Left ventricle myocardium inferior (tissue), 1 donor: ENCODE results near the gene TFDP2. TPM values are rescaled to one million over a fixed set of nuclear protein-coding genes. Genes with fewer than 3 reads are reported as not detected.

ENCODE experiments used
- DNase-seq: peaks from one replicate; pipeline ENCODE4 v3.0.0-alpha.2; 2020
- H3K27ac ChIP-seq: fragments of 200-600 bp; replicated peaks from 2 replicates; pipeline ENCODE4 v1.8.0; 2021
- H3K27me3 ChIP-seq: fragments of 200-600 bp; 2 replicates; pipeline ENCODE4 v1.8.0; 2021; ENCODE audit warnings: low read depth
- H3K36me3 ChIP-seq: fragments of 200-600 bp; 2 replicates; pipeline ENCODE4 v1.8.0; 2021
- H3K4me1 ChIP-seq: fragments of 200-600 bp; 2 replicates; pipeline ENCODE4 v1.8.0; 2021
- H3K4me3 ChIP-seq: fragments of 200-600 bp; 2 replicates; pipeline ENCODE4 v1.8.0; 2021; ENCODE audit warnings: mild to moderate bottlenecking, moderate library complexity
- H3K9me3 ChIP-seq: fragments of 200-600 bp; replicated peaks from 2 replicates; pipeline ENCODE4 v1.8.0; 2021
- intact Hi-C: fragments of 100-400 bp; cut with micrococcal nuclease; formaldehyde crosslinking; loops from one replicate; pipeline ENCODE4 v1.11.0; 2022
- total RNA-seq: library from RNA; stranded (reverse); fragmentation: NEBNext Ultra II Directional; extraction: Animal tissue kit (Norgen Biotek cat#: 25700); gene quantifications from one replicate; pipeline ENCODE4 v1.2.1, GENCODE V29; 2021
- TF ChIP-seq, protein P1 (sequence below): fragments of 200-600 bp; IDR thresholded peaks from 2 replicates; pipeline ENCODE4 v1.8.0; 2021; ENCODE audit warnings: antibody characterized with exemption, mild to moderate bottlenecking, borderline replicate concordance
- donor health status: DM: no; HTN: yes; CAD: no; lungs with severe emphysema.

The TFDP2 gene
- total RNA-seq, 1 donor from 2014 or later = 67.1 TPM

DNA sequence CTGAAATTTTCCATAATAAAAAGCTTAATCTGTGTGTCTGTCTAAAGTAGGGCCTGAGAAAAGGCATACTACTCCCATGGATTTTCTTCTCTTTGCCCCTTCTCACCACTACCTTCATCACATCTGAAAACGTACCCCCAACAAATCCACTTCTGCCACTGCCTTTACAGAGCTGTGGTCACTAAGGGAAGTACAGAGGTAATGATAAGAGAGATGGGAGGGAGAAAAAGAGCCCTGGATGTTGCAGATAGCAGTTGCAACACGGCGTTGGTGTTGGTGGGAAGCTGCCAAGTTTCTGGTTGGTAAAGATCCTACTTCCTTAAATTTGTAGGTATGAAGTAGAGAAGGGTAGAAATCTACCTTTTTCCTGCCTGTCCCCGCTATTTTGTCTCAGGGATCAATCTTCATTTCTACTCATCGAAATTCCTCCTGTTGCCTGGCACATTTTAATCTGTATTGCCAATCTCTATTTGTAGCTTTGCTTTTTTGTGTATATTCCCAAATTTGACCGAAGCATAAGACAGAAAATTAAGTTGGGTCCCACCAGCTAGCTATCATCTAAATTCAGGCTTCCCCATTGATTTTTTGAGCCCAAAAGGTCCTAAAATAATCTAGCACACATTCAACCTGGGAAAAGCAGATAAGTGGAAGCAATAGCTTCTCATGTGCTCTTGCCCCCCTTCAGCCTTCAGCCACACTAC lies 102.9 kb downstream of the TFDP2 start:
- H3K9me3 ChIP-seq = no peaks in the 10 kb centered on the region
- intact Hi-C loops = no loop called here
- no peak overlapping the region for H3K4me3 ChIP-seq
- no peak overlapping the region for H3K27ac ChIP-seq
- TF ChIP-seq, protein P1, sequence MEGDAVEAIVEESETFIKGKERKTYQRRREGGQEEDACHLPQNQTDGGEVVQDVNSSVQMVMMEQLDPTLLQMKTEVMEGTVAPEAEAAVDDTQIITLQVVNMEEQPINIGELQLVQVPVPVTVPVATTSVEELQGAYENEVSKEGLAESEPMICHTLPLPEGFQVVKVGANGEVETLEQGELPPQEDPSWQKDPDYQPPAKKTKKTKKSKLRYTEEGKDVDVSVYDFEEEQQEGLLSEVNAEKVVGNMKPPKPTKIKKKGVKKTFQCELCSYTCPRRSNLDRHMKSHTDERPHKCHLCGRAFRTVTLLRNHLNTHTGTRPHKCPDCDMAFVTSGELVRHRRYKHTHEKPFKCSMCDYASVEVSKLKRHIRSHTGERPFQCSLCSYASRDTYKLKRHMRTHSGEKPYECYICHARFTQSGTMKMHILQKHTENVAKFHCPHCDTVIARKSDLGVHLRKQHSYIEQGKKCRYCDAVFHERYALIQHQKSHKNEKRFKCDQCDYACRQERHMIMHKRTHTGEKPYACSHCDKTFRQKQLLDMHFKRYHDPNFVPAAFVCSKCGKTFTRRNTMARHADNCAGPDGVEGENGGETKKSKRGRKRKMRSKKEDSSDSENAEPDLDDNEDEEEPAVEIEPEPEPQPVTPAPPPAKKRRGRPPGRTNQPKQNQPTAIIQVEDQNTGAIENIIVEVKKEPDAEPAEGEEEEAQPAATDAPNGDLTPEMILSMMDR = no peak
- H3K36me3 ChIP-seq = peaks cover 10% of the 10 kb centered on the region
- no peaks in the 10 kb centered on the region for H3K4me1 ChIP-seq
- no peak for DNase-seq
- H3K27me3 ChIP-seq = no peaks in the 10 kb centered on the region

DNA sequence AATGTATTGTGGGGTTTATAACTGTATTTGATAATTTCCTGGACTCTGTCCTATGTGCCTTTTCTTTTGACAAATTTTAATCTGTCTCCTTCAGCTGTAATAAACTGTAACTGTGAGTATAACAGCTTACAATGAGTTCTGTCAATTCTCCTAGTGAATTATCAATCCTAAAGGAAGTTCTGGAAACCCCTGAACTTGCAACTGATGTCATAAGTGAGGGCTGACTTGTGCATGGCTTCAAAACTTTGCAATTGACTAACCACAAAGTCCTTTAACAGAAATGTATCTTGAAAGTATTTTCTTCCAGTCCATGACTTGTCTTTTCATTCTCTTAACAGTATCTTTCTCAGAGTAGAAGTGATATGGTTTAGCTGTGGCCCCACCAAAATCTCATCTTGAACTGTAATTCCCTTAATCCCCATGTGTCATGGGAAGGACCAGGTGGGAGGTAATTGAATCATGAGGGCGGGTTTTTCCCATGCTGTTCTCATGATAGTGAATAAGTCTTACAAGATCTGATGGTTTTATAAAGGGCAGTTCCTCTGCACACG lies 108.3 kb downstream of the TFDP2 start:
- intact Hi-C loops = no loop called here
- H3K9me3 ChIP-seq = no peaks in the 10 kb centered on the region
- peaks cover 4% of the 10 kb centered on the region for H3K36me3 ChIP-seq
- DNase-seq = no peak
- H3K27ac ChIP-seq = no peak overlapping the region
- H3K4me1 ChIP-seq = peaks cover 9% of the 10 kb centered on the region
- no peaks in the 10 kb centered on the region for H3K27me3 ChIP-seq
- TF ChIP-seq, protein P1 = no peak
- H3K4me3 ChIP-seq = no peak overlapping the region

GRCh38 chr3:142035308-142035922 lies 113.9 kb downstream of the TFDP2 start:
- Histone ChIP-seq H3K27ac (no peak overlapping the region), H3K36me3 (no peaks in the 10 kb centered on the region), H3K27me3 (no peaks in the 10 kb centered on the region), H3K4me3 (no peak overlapping the region), H3K9me3 (no peaks in the 10 kb centered on the region), H3K4me1 (peaks cover 9% of the 10 kb centered on the region)
- intact Hi-C loops = no loop called here
- no peak for DNase-seq
- TF ChIP-seq, protein P1 = no peak

- Histone ChIP-seq H3K27me3 (no peaks in the 10 kb centered on the region), H3K36me3 (no peaks in the 10 kb centered on the region), H3K27ac (no peak overlapping the region), H3K4me3 (no peak overlapping the region), H3K4me1 (peaks cover 29% of the 10 kb centered on the region), H3K9me3 (no peaks in the 10 kb centered on the region)
- TF ChIP-seq, protein P1 = no peak
- intact Hi-C loops = no loop called here
- DNase-seq = no peak
Measured at GRCh38 chr3:142033292-142033691, 116.1 kb downstream of the TFDP2 start.

- no peak for DNase-seq
- H3K4me1 ChIP-seq = peaks cover 35% of the 10 kb centered on the region
- intact Hi-C loops = no loop called here
Measured at GRCh38 chr3:142031575-142031974, 117.8 kb downstream of the TFDP2 start.

More at GRCh38 chr3:142031575-142031974, 117.8 kb downstream of the TFDP2 start:
- TF ChIP-seq, protein P1 = no peak
- Histone ChIP-seq H3K36me3 (no peaks in the 10 kb centered on the region), H3K27me3 (no peaks in the 10 kb centered on the region), H3K27ac (no peak overlapping the region), H3K9me3 (no peaks in the 10 kb centered on the region), H3K4me3 (no peak overlapping the region)
